ENCODE results near the gene UBC.

Gene UBC

GRCh38 chr12:124940393-124941169 is 26.1 kb upstream of the UBC start:
- no peak for TF ChIP-seq CSDC2 (CRISPR knock-in tag; IDR thresholded peaks at IDR 0.05)
- no peak for TF ChIP-seq ARNTL (CRISPR knock-in tag; IDR thresholded peaks at IDR 0.05; ENCODE audit: borderline replicate concordance, low read depth)
- TF ChIP-seq ZC3H10 (CRISPR knock-in tag; IDR thresholded peaks at IDR 0.05), result no peak
- TF ChIP-seq ZFP30 (CRISPR knock-in tag; IDR thresholded peaks at IDR 0.05), result no peak
- TF ChIP-seq TCF4 (CRISPR knock-in tag; IDR thresholded peaks at IDR 0.05; ENCODE audit: borderline replicate concordance), result no peak
- TF ChIP-seq ZNF8 (CRISPR knock-in tag; IDR thresholded peaks at IDR 0.05), result no peak
- no peak for TF ChIP-seq ZFP3 (CRISPR knock-in tag; IDR thresholded peaks at IDR 0.05)
- TF ChIP-seq POU6F1 (CRISPR knock-in tag; IDR thresholded peaks at IDR 0.05; ENCODE audit: borderline replicate concordance, low read depth), result no peak
- no peak for TF ChIP-seq ZNF565 (CRISPR knock-in tag; conservative IDR thresholded peaks at IDR 0.05; ENCODE audit: low read depth)
- TF ChIP-seq TOX (CRISPR knock-in tag; IDR thresholded peaks at IDR 0.05; ENCODE audit: borderline replicate concordance), result no peak
- no peak for TF ChIP-seq ISL1 (CRISPR knock-in tag; IDR thresholded peaks at IDR 0.05)
- no peak for TF ChIP-seq ESRRG (CRISPR knock-in tag; IDR thresholded peaks at IDR 0.05)
- TF ChIP-seq OSR1 (CRISPR knock-in tag; IDR thresholded peaks at IDR 0.05), result no peak
- no peak for TF ChIP-seq PATZ1 (CRISPR knock-in tag; IDR thresholded peaks at IDR 0.05; ENCODE audit: borderline replicate concordance)
- no peak for TF ChIP-seq CSRNP3 (CRISPR knock-in tag; IDR thresholded peaks at IDR 0.05)
- TF ChIP-seq RARB (CRISPR knock-in tag; IDR thresholded peaks at IDR 0.05), result no peak
- TF ChIP-seq TSHZ2 (CRISPR knock-in tag; IDR thresholded peaks at IDR 0.05), result no peak
- ATAC-seq, result peak; percentile 72

GRCh38 chr12:124940143-124940392 is 25.6 kb upstream of the UBC start:
- ATAC-seq, result peak; percentile 85
- no peak for TF ChIP-seq ISL1 (CRISPR knock-in tag; IDR thresholded peaks at IDR 0.05)
- no peak for TF ChIP-seq ZFP30 (CRISPR knock-in tag; IDR thresholded peaks at IDR 0.05)
- TF ChIP-seq PATZ1 (CRISPR knock-in tag; IDR thresholded peaks at IDR 0.05; ENCODE audit: borderline replicate concordance), result peak; percentile 45; the same call in 1 of the 2 replicates

GRCh38 chr12:124939421-124940142 is 25.1 kb upstream of the UBC start:
- ATAC-seq, result peak; percentile 82
- TF ChIP-seq ESRRG (CRISPR knock-in tag; IDR thresholded peaks at IDR 0.05) (peak; percentile 83; the same call in 1 of the 2 replicates), POU6F1 (CRISPR knock-in tag; IDR thresholded peaks at IDR 0.05; ENCODE audit: borderline replicate concordance, low read depth) (no peak), ISL1 (CRISPR knock-in tag; IDR thresholded peaks at IDR 0.05) (0 out of 2 replicates have a peak, but pooled peaks have one; percentile 8), CREB5 (CRISPR knock-in tag; IDR thresholded peaks at IDR 0.05; ENCODE audit: low read depth) (peak; percentile 61; the same call in 1 of the 2 replicates), ZNF70 (CRISPR knock-in tag; IDR thresholded peaks at IDR 0.05) (no peak), ZNF565 (CRISPR knock-in tag; conservative IDR thresholded peaks at IDR 0.05; ENCODE audit: low read depth) (peak; percentile 83; the same call in 1 of the 2 replicates), GLIS3 (CRISPR knock-in tag; IDR thresholded peaks at IDR 0.05) (peak; percentile 76; the same call in 1 of the 2 replicates), ZFP30 (CRISPR knock-in tag; IDR thresholded peaks at IDR 0.05) (peak; percentile 41; the same call in 1 of the 2 replicates), CSRNP3 (CRISPR knock-in tag; IDR thresholded peaks at IDR 0.05) (peak; percentile 92), TOX (CRISPR knock-in tag; IDR thresholded peaks at IDR 0.05; ENCODE audit: borderline replicate concordance) (no peak)

Measured in SK-N-SH treated with all-trans-retinoic acid at 6 μM for 48 hours (cell line).